Measurements from ENCODE around the gene DTNB.

DTNB gene

GRCh38 chr2:25444608-25445270 lies 228.6 kb downstream of the DTNB start:
- no peak overlapping the region for H3K4me3 ChIP-seq (replicated peaks in 1 of 2; ENCODE audit: low read depth in 2 of 2, low read length in 2 of 2)
- no peak for DNase-seq (ENCODE audit: low read depth in 2 of 2)
- TF ChIP-seq CTCF (IDR thresholded peaks at IDR 0.05; ENCODE audit: low read depth, low read length) = no peak

- H3K4me3 ChIP-seq (replicated peaks in 1 of 2; ENCODE audit: low read depth in 2 of 2, low read length in 2 of 2) = no peak overlapping the region
- no peak for DNase-seq (ENCODE audit: low read depth in 2 of 2)
- TF ChIP-seq CTCF (IDR thresholded peaks at IDR 0.05; ENCODE audit: low read depth, low read length) = no peak
Measured at GRCh38 chr2:25443766-25444165, 229.6 kb downstream of the DTNB start.

- no peak overlapping the region for H3K4me3 ChIP-seq (replicated peaks in 1 of 2; ENCODE audit: low read depth in 2 of 2, low read length in 2 of 2)
- no peak for DNase-seq (ENCODE audit: low read depth in 2 of 2)
- no peak for TF ChIP-seq CTCF (IDR thresholded peaks at IDR 0.05; ENCODE audit: low read depth, low read length)
Measured at GRCh38 chr2:25441353-25441752, 232.0 kb downstream of the DTNB start.

- TF ChIP-seq CTCF (IDR thresholded peaks at IDR 0.05; ENCODE audit: low read depth, low read length) = no peak
- DNase-seq (ENCODE audit: low read depth in 2 of 2) = no peak
- H3K4me3 ChIP-seq (replicated peaks in 1 of 2; ENCODE audit: low read depth in 2 of 2, low read length in 2 of 2) = no peak overlapping the region
Measured at GRCh38 chr2:25438793-25439192, 234.6 kb downstream of the DTNB start.

GRCh38 chr2:25437881-25438662 lies 235.3 kb downstream of the DTNB start:
- DNase-seq (ENCODE audit: low read depth in 2 of 2) = no peak
- TF ChIP-seq CTCF (IDR thresholded peaks at IDR 0.05; ENCODE audit: low read depth, low read length) = no peak
- H3K4me3 ChIP-seq (replicated peaks in 1 of 2; ENCODE audit: low read depth in 2 of 2, low read length in 2 of 2) = no peak overlapping the region

- no peak for DNase-seq (ENCODE audit: low read depth in 2 of 2)
- H3K4me3 ChIP-seq (replicated peaks in 1 of 2; ENCODE audit: low read depth in 2 of 2, low read length in 2 of 2) = no peak overlapping the region
- TF ChIP-seq CTCF (IDR thresholded peaks at IDR 0.05; ENCODE audit: low read depth, low read length) = no peak
Measured at GRCh38 chr2:25435421-25435820, 238.0 kb downstream of the DTNB start.

Data from cardiac fibroblast (primary cell).